Measurements from ENCODE around the gene SELENOH.

GRCh38 chr11:57770793-57771192 is 29.5 kb downstream of the SELENOH start:
- TF ChIP-seq, protein P1, sequence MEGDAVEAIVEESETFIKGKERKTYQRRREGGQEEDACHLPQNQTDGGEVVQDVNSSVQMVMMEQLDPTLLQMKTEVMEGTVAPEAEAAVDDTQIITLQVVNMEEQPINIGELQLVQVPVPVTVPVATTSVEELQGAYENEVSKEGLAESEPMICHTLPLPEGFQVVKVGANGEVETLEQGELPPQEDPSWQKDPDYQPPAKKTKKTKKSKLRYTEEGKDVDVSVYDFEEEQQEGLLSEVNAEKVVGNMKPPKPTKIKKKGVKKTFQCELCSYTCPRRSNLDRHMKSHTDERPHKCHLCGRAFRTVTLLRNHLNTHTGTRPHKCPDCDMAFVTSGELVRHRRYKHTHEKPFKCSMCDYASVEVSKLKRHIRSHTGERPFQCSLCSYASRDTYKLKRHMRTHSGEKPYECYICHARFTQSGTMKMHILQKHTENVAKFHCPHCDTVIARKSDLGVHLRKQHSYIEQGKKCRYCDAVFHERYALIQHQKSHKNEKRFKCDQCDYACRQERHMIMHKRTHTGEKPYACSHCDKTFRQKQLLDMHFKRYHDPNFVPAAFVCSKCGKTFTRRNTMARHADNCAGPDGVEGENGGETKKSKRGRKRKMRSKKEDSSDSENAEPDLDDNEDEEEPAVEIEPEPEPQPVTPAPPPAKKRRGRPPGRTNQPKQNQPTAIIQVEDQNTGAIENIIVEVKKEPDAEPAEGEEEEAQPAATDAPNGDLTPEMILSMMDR (conservative IDR thresholded peaks at IDR 0.05; ENCODE audit: low read depth, low read length): no peak
- no peak for TF ChIP-seq EZH2phosphoT487 (IDR thresholded peaks at IDR 0.05; ENCODE audit: borderline replicate concordance, low read length)

Data from PC-3 (cell line).